ENCODE results near the gene KLF13. TPM values are rescaled to one million over a fixed set of nuclear protein-coding genes. Genes with fewer than 3 reads are reported as not detected.

KLF13 gene
- total RNA-seq, 1 experiment from 2014 or later = 60.1 TPM

DNA sequence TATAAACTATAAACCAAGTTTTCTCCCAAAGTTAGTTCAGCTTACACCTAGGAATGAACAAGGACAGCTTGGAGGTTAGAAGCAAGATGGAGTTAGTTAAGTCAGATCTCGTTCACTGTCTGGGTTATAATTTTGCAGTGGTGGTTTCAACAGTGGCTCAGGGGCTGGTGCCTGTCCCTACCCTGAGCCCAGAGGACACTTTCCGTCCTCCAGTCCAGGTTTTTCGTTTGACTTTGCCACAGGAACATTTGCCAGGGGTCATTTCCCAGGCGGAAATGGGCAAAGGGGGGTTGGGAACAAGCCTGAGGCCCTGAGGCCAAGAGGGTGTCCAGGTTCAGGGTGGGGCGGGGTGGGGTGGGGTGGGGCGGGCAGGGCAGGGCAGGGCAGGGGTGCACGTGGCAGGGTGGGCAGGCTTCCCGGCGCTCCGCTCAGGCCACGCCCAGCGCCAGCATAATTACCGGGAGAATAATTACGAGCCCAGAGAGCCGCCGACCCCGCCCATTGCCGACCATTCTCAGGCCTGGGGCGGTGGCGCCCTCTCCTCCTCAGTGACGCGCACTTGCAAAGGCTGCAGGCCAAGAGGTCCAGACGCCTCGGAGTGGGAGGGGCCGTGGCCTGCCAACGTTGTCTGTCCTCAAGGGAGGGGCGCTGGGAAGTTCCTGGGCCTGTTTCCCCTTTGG is 70.4 kb downstream of the KLF13 start:
- Histone ChIP-seq H3K27ac (ENCODE audit: low read depth, low read length) (peak overlapping the region; percentile 52), H3K9me3 (ENCODE audit: control insufficient read depth in 1 of 2, insufficient read depth in 1 of 2, low read depth in 1 of 2, low read length in 2 of 2) (no peaks in the 10 kb centered on the region), H3K27me3 (ENCODE audit: insufficient read depth, low read length) (no peaks in the 10 kb centered on the region), H3K36me3 (ENCODE audit: control insufficient read depth in 1 of 2, insufficient read depth in 2 of 2, low read length in 2 of 2) (no peaks in the 10 kb centered on the region), H3K4me2 (ENCODE audit: low read length) (peak overlapping the region; percentile 80), H3K4me1 (ENCODE audit: control insufficient read depth in 1 of 2, insufficient read depth in 2 of 2, low read length in 2 of 2) (peaks cover 34 to 48% of the 10 kb centered on the region in 2 experiments), H3K9ac (ENCODE audit: low read length) (peak overlapping the region; percentile 50), H3K79me2 (ENCODE audit: insufficient read depth, low read length) (no peaks in the 10 kb centered on the region), H3K9me2 (ENCODE audit: insufficient read depth) (no peaks in the 10 kb centered on the region), H3K4me3 (replicated peaks in 1 of 2; ENCODE audit: low read depth in 1 of 2, low read length in 2 of 2) (peak overlapping the region in 1 of 2 experiments; percentile 45; a peak in 3 of 4 replicates), H2AFZ (ENCODE audit: low read depth, low read length, poor library complexity, severe bottlenecking) (peak overlapping the region; percentile 74), H4K20me1 (ENCODE audit: insufficient read depth) (no peaks in the 10 kb centered on the region)
- POLR2A ChIA-PET = no interaction called here
- CTCF ChIA-PET = no interaction called here
- DNase-seq (ENCODE audit: low read depth, low spot score) (peak; percentile 66), ATAC-seq (peak; percentile 83)
- intact Hi-C loops (cut with micrococcal nuclease) = loop anchor here (5.0 kb wide), 1 partner anchor 70 kb away; the partner anchor contains the start of gene KLF13
- RAD21 ChIA-PET (ENCODE audit: low non-redundant PET in 1 of 2, low total read pairs in 2 of 2, uncharacterized antibody in 2 of 2, unreplicated experiment in 2 of 2) = interaction anchor here in 1 of 2 experiments (0.6 kb wide), 1 partner anchor 78 kb away, joined by 3 read pairs; no protein-coding TSS in a partner anchor
- BruUV-seq (replicated peaks) = no TSS peak
- TF ChIP-seq CEBPB (IDR thresholded peaks at IDR 0.05; ENCODE audit: low read depth) = no peak
- TF ChIP-seq RAD21 (IDR thresholded peaks at IDR 0.05; ENCODE audit: low read depth) = peak; percentile 18; the same call in 1 of the 2 replicates
- TF ChIP-seq SP1 (IDR thresholded peaks at IDR 0.05; ENCODE audit: low read depth) = peak; percentile 73
- TF ChIP-seq SIN3A (IDR thresholded peaks at IDR 0.05; ENCODE audit: low read depth) = no peak

DNA sequence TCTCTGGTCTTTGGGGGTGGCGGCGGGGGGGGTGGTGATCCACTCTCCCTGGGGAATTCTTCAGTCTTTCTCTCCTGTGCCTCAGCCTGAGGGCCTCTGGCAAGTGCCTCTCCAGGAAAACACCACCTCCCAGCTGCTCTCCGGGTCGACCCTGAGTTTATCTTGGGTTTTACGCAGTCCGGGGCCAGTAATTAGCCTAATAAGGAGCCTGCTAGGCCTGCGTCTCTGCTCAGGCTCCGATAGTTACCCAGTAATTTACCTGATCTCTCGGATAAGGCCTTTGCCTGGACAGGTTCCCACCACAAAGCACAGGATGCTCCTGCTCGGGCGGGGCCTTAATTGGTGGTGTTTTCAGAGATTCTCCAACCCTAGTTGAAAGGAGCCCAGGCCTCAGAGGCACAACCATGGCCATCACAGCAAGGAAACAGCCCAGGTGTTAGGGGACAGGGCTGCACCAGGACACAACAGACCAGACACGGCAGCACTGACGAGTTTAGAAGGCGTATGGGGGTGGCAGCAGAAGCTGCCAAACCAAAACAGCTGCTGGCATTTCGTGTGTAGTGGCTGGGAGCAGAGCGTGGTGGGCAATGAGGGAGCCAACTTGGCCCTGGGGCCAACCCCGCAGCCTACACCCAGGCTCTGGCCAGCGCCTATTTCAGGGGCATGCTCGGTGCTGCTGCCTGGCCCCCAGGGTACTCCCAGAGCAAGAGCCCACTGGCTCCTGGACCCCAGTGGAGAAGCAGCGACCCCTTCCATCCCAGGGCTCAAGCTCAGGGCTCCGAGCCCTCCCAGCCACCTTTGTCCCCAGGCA is 71.4 kb downstream of the KLF13 start:
- Histone ChIP-seq H3K27ac (ENCODE audit: low read depth, low read length) (peak overlapping the region; percentile 46), H3K4me2 (ENCODE audit: low read length) (peak overlapping the region; percentile 80), H3K27me3 (ENCODE audit: insufficient read depth, low read length) (no peaks in the 10 kb centered on the region), H3K9ac (ENCODE audit: low read length) (peak overlapping the region; percentile 50), H3K79me2 (ENCODE audit: insufficient read depth, low read length) (no peaks in the 10 kb centered on the region), H4K20me1 (ENCODE audit: insufficient read depth) (no peaks in the 10 kb centered on the region), H3K4me3 (replicated peaks in 1 of 2; ENCODE audit: low read depth in 1 of 2, low read length in 2 of 2) (no peak overlapping the region; a peak in 1 of 4 replicates), H2AFZ (ENCODE audit: low read depth, low read length, poor library complexity, severe bottlenecking) (peak overlapping the region; percentile 74), H3K36me3 (ENCODE audit: control insufficient read depth in 1 of 2, insufficient read depth in 2 of 2, low read length in 2 of 2) (no peaks in the 10 kb centered on the region), H3K4me1 (ENCODE audit: control insufficient read depth in 1 of 2, insufficient read depth in 2 of 2, low read length in 2 of 2) (peaks cover 34 to 44% of the 10 kb centered on the region in 2 experiments), H3K9me2 (ENCODE audit: insufficient read depth) (no peaks in the 10 kb centered on the region), H3K9me3 (ENCODE audit: control insufficient read depth in 1 of 2, insufficient read depth in 1 of 2, low read depth in 1 of 2, low read length in 2 of 2) (no peaks in the 10 kb centered on the region)
- RAD21 ChIA-PET (ENCODE audit: low non-redundant PET in 1 of 2, low total read pairs in 2 of 2, uncharacterized antibody in 2 of 2, unreplicated experiment in 2 of 2) = no interaction called here
- CTCF ChIA-PET = interaction anchor here (1.3 to 1.4 kb wide), 2 partner anchors 37 to 91 kb away, joined by 4 to 7 read pairs; no protein-coding TSS in a partner anchor
- BruUV-seq (replicated peaks) = no TSS peak
- intact Hi-C loops (cut with micrococcal nuclease) = loop anchor here (5.0 kb wide), 1 partner anchor 71 kb away; the partner anchor contains the start of gene KLF13
- POLR2A ChIA-PET = no interaction called here
- no peak for TF ChIP-seq EZH2 (IDR thresholded peaks at IDR 0.05)
- TF ChIP-seq, protein P1, sequence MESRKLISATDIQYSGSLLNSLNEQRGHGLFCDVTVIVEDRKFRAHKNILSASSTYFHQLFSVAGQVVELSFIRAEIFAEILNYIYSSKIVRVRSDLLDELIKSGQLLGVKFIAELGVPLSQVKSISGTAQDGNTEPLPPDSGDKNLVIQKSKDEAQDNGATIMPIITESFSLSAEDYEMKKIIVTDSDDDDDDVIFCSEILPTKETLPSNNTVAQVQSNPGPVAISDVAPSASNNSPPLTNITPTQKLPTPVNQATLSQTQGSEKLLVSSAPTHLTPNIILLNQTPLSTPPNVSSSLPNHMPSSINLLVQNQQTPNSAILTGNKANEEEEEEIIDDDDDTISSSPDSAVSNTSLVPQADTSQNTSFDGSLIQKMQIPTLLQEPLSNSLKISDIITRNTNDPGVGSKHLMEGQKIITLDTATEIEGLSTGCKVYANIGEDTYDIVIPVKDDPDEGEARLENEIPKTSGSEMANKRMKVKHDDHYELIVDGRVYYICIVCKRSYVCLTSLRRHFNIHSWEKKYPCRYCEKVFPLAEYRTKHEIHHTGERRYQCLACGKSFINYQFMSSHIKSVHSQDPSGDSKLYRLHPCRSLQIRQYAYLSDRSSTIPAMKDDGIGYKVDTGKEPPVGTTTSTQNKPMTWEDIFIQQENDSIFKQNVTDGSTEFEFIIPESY (IDR thresholded peaks at IDR 0.05; ENCODE audit: extremely low read depth, insufficient replicate concordance, low read length) = no peak
- DNase-seq (ENCODE audit: low read depth, low spot score) (no peak), ATAC-seq (no peak)

Data from HCT116 (cell line).